HEK293T (cell line): Measurements from ENCODE around the gene OR2T34.

Experiments
- ARNT ChIP-seq: fragments of 450-650 bp; IDR thresholded peaks from 2 replicates; pipeline ENCODE4 v1.6.1; 2017; ENCODE audit warnings: mild to moderate bottlenecking
- BHLHE40 ChIP-seq: fragments of 450-650 bp; IDR thresholded peaks from 2 replicates; pipeline ENCODE4 v1.6.1; 2016; ENCODE audit warnings: mild to moderate bottlenecking, moderate library complexity, borderline replicate concordance
- ELF4 ChIP-seq: fragments of 450-650 bp; IDR thresholded peaks from 2 replicates; pipeline ENCODE4 v1.6.1; 2017; ENCODE audit warnings: antibody characterized with exemption
- FOXA1 ChIP-seq: fragments of 450-650 bp; IDR thresholded peaks from 2 replicates; pipeline ENCODE4 v1.6.1; 2016; ENCODE audit warnings: mild to moderate bottlenecking
- FOXK2 ChIP-seq: fragments of 450-650 bp; IDR thresholded peaks from 2 replicates; pipeline ENCODE4 v1.6.1; 2016; ENCODE audit warnings: mild to moderate bottlenecking
- FOXM1 ChIP-seq: fragments of 450-650 bp; IDR thresholded peaks from 2 replicates; pipeline ENCODE4 v1.6.1; 2017; ENCODE audit warnings: mild to moderate bottlenecking, borderline replicate concordance
- HDGF ChIP-seq: fragments of 450-650 bp; IDR thresholded peaks from 2 replicates; pipeline ENCODE4 v1.6.1; 2017; ENCODE audit warnings: antibody characterized with exemption, borderline replicate concordance
- PKNOX1 ChIP-seq: fragments of 450-650 bp; IDR thresholded peaks from 2 replicates; pipeline ENCODE4 v1.6.1; 2016
- SP1 ChIP-seq: fragments of 450-650 bp; IDR thresholded peaks from 2 replicates; pipeline ENCODE4 v1.6.1; 2017
- SUZ12 ChIP-seq: fragments of 450-650 bp; IDR thresholded peaks from 2 replicates; pipeline ENCODE4 v1.6.1; 2016; ENCODE audit warnings: mild to moderate bottlenecking
- TARDBP ChIP-seq: fragments of 450-650 bp; IDR thresholded peaks from 2 replicates; pipeline ENCODE4 v1.6.1; 2016
- ZNF384 ChIP-seq: fragments of 450-650 bp; IDR thresholded peaks from 2 replicates; pipeline ENCODE4 v1.6.1; 2016

GRCh38 chr1:248622570-248623001 is 48.0 kb upstream of the OR2T34 start:
- TF ChIP-seq SP1 (no peak), FOXK2 (no peak), TARDBP (no peak), ELF4 (no peak), BHLHE40 (no peak), FOXM1 (no peak), FOXA1 (no peak), SUZ12 (no peak), PKNOX1 (no peak), HDGF (no peak), ARNT (no peak), ZNF384 (no peak)
